Right lobe of liver (tissue), 4 donors: ENCODE measurements around the gene DCHS2.

Experiments
- POLR2A ChIP-seq: fragments of 450-650 bp; IDR thresholded peaks from one replicate; pipeline ENCODE4 v1.6.1; 2017; ENCODE audit warnings: antibody characterized with exemption, mild to moderate bottlenecking
- TF ChIP-seq, protein P1 (sequence below), 4 donors: fragments of 200-600 bp in 3 of 4; fragments of 450-650 bp in 1 of 4; IDR thresholded peaks; one replicate each; pipeline versions ENCODE4 v1.5.1 to v1.8.0; 2016 to 2022; ENCODE audit warnings: antibody characterized with exemption in 4 of 4, mild to moderate bottlenecking in 2 of 4
- donor health status: DM: no; HTN: no; CAD: no.
- donor health status: DM: no; HTN: no; CAD: no.
- donor health status: DM: no; HTN: yes; CAD: no.

- no peak for TF ChIP-seq POLR2A
- TF ChIP-seq, protein P1, sequence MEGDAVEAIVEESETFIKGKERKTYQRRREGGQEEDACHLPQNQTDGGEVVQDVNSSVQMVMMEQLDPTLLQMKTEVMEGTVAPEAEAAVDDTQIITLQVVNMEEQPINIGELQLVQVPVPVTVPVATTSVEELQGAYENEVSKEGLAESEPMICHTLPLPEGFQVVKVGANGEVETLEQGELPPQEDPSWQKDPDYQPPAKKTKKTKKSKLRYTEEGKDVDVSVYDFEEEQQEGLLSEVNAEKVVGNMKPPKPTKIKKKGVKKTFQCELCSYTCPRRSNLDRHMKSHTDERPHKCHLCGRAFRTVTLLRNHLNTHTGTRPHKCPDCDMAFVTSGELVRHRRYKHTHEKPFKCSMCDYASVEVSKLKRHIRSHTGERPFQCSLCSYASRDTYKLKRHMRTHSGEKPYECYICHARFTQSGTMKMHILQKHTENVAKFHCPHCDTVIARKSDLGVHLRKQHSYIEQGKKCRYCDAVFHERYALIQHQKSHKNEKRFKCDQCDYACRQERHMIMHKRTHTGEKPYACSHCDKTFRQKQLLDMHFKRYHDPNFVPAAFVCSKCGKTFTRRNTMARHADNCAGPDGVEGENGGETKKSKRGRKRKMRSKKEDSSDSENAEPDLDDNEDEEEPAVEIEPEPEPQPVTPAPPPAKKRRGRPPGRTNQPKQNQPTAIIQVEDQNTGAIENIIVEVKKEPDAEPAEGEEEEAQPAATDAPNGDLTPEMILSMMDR (IDR thresholded peaks at IDR 0.05): no peak
Measured at GRCh38 chr4:154254999-154255398, 236.6 kb downstream of the DCHS2 start.
